Superior temporal gyrus (tissue), 1 donor: ENCODE measurements around the gene SCO1.
"Not testable (repeated sequence)": the region's sequence is repeated elsewhere in the genome, so short reads cannot be mapped to it uniquely, and the experiment has no call there.

ENCODE experiments used
- DNase-seq: peaks from one replicate; pipeline ENCODE4 v3.0.0-alpha.2; 2016; ENCODE audit errors: extremely low spot score

SCO1 gene

DNA sequence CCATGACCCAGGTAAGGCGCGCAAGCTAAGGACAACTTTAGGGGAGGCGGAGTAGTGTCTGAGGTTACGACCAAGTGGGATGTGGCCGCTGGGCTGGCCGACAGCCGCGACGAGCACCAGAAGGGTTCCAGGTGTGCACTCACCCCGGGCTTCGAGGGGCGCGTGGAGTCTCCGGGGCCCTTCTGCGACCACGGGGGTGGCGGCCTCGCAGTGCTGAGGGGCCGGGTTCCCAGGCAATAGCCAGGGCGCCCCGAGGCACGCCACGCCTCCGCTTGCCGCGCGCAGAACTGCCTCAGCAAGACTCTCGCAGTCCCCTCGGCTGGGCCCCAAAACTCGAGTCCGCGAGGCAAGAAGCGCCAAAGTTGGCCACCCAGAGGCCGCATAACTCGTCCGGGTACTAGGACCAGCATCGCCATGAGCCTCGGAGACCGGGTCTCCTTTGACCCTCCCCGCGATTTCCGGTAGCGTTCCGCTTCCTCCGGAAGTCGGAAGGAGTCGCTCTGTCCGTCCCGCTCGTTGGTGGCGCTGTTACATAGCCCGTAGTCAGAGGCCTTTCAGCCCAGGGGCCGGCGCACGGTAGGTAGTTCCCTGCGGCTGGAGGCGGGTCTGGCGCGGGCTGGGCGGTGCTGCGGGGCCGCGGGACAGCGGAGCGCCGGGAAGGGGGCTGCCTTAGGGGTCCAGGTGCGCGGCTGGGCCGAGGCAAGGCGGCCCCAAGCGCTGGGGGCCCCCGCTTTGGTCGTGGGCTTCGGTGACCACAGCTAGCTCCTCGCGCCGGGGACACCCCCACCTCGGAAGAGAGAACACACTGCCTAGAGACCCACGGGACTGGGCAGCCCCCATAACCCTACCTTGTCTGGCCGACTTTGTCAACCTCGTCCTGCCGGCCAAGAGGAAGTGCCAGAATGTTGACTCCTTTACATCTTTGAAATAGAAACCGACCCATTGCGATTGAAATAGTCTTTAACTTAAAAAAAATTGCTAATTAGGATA lies at the start of gene SCO1, which contains the start of gene ADPRM:
TSS of gene SCO1 (minus strand) at position 442 of the 990 bp plus-strand sequence. CDS start at position 416, 26 bp downstream.
TSS of gene ADPRM (plus strand) at position 503 of the 990 bp plus-strand sequence. CDS start 7,333 bp downstream, outside the sequence.
- DNase-seq, result peak; percentile 98

GRCh38 chr17:10745231-10745630 lies 47.9 kb upstream of the SCO1 start:
- DNase-seq, result no peak

- DNase-seq, result no peak
Measured at GRCh38 chr17:10744501-10745000, 47.2 kb upstream of the SCO1 start.

- DNase-seq, result no peak
Measured at GRCh38 chr17:10743316-10744009, 46.1 kb upstream of the SCO1 start.

DNA sequence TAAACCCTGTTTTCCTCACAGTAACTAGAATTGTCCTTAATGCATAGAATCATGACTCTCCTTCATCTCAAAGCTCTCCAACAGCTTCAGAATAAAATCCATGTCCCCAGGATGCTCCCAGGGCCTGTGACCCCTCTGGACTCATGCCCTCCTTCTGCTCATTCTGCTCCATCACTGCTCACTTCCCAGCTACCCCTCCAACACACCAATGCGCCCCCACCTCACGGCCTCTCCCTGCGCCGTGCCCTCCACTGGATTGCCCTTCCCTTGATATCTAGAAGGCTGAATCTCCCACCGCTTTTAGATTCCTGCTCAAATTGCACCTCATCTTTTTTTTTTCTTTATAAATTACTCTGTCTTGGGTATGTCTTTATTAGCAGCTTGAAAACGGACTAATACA lies 45.1 kb upstream of the SCO1 start:
- DNase-seq, result no peak

- no peak for DNase-seq
Measured at GRCh38 chr17:10741416-10742135, 44.2 kb upstream of the SCO1 start.

GRCh38 chr17:10739386-10739785 lies 42.1 kb upstream of the SCO1 start:
- no peak for DNase-seq

DNA sequence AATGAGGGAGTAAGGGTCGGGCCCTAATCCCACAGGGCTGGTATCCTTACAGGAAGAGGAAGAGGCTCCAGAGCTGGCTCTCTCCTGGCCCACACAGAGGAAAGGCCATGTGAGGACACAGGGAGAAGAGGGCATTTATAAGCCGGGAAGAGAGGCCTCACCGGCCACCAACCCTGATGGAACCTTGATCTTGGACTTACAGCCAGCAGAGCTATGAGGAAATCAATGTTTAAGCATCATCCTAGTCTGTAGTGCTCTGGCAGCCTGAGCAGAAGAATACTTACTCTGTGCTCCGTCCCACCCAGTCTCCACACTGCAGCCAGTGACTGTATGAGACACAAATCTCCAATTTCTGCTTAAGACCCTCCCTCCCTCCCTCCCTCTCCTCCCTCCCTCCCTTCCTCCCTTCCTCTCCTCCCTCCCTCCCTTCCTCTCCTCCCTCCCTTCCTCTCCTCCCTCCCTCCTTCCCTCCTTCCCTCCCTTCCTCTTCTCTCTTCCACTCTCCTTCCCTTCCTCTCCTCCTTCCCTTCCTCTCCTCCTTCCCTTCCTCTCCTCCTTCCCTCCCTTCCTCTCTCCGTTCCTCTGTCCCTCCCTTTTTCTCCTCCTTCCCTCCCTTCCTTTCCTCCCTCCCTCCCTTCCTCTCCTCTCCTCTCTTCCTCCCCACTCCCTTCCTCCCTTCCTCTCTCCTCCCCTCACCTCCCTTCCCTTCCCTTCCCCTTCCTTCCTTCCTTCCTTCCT lies 41.4 kb upstream of the SCO1 start:
- DNase-seq, result no peak

- DNase-seq, result no peak
Measured at GRCh38 chr17:10737736-10738135, 40.4 kb upstream of the SCO1 start.

GRCh38 chr17:10737168-10737622 lies 39.9 kb upstream of the SCO1 start:
- DNase-seq, result peak; percentile 81

GRCh38 chr17:10735821-10736220 lies 38.5 kb upstream of the SCO1 start:
- DNase-seq, result no peak

GRCh38 chr17:10735251-10735650 lies 37.9 kb upstream of the SCO1 start:
- no peak for DNase-seq

GRCh38 chr17:10733666-10734065 lies 36.3 kb upstream of the SCO1 start:
- DNase-seq, result no peak

- DNase-seq, result not testable (repeated sequence)
Measured at GRCh38 chr17:10732121-10732520, 34.8 kb upstream of the SCO1 start.

- no peak for DNase-seq
Measured at GRCh38 chr17:10731408-10731879, 34.1 kb upstream of the SCO1 start.

GRCh38 chr17:10730247-10730646 lies 32.9 kb upstream of the SCO1 start:
- DNase-seq, result not testable (repeated sequence)

- DNase-seq, result peak; percentile 31
Measured at GRCh38 chr17:10729334-10730193, 32.2 kb upstream of the SCO1 start, which contains the start of gene TMEM220. TMEM220 (minus strand) TSS chr17:10730023; CDS start chr17:10729851, 172 bp downstream.

DNA sequence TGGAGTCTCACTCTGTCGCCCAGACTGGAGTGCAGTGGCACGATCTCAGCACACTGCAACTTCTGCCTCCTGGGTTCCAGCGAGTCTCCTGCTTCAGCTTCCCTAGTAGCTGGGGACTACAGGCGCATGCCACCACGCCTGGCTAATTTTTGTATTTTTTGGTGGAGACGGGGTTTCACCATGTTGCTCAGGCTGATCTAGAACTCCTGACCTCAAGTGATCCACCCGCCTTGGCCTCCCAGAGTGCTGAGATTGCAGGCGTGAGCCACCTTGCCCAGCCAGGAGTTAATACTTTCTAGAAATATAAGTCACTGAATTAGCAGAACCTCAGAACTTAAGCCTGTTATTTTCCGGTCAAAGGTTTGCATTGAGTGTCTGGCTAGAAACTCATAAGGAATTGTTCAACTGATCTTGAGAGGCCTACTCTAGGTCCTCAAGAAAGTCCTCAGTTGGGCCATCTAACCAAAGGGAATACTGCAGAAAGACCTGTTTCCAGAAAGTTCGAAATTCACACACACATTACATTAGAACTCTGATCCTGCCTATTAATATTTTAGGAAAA lies 31.1 kb upstream of the SCO1 start:
- no peak for DNase-seq

- DNase-seq, result no peak
Measured at GRCh38 chr17:10727192-10727591, 29.9 kb upstream of the SCO1 start.
